Measurements from ENCODE around the gene SUSD3.

Gene SUSD3

GRCh38 chr9:93036887-93037475 is 21.5 kb upstream of the SUSD3 start:
- no peak for TF ChIP-seq ZFX (IDR thresholded peaks at IDR 0.05)
- TF ChIP-seq, protein P1, sequence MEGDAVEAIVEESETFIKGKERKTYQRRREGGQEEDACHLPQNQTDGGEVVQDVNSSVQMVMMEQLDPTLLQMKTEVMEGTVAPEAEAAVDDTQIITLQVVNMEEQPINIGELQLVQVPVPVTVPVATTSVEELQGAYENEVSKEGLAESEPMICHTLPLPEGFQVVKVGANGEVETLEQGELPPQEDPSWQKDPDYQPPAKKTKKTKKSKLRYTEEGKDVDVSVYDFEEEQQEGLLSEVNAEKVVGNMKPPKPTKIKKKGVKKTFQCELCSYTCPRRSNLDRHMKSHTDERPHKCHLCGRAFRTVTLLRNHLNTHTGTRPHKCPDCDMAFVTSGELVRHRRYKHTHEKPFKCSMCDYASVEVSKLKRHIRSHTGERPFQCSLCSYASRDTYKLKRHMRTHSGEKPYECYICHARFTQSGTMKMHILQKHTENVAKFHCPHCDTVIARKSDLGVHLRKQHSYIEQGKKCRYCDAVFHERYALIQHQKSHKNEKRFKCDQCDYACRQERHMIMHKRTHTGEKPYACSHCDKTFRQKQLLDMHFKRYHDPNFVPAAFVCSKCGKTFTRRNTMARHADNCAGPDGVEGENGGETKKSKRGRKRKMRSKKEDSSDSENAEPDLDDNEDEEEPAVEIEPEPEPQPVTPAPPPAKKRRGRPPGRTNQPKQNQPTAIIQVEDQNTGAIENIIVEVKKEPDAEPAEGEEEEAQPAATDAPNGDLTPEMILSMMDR (conservative IDR thresholded peaks at IDR 0.05) = no peak
- H3K27ac ChIP-seq = no peak overlapping the region

DNA sequence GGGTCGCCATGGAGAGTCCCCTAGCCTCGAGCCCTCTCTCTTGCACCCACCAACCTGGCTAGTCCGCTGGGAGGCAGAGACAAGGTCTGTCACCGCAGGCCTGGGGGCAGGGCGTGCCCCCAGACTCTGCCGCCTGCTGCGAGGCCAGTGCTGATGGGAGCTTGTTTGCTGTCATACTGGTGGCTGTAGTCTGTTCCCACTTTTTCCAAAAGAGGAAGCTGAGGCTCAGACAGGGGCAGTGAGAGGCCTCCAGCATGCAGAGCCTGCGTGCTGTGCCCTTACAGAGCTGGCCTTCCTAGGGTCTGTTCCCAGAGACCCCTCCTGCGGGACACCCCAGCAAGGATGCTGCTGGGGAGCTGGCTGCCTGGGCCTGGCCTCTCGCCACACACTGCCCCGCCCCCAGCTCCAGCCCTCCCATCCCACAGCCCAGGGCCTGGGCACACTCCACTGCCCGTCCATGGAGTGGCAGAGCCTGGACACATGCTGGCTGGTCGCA is 21.0 kb upstream of the SUSD3 start:
- H3K27ac ChIP-seq = no peak overlapping the region
- TF ChIP-seq, protein P1 (conservative IDR thresholded peaks at IDR 0.05) = no peak
- TF ChIP-seq ZFX (IDR thresholded peaks at IDR 0.05) = no peak

GRCh38 chr9:93038918-93039317 is 19.6 kb upstream of the SUSD3 start:
- no peak overlapping the region for H3K27ac ChIP-seq
- TF ChIP-seq ZFX (IDR thresholded peaks at IDR 0.05) = no peak
- TF ChIP-seq, protein P1 (conservative IDR thresholded peaks at IDR 0.05) = no peak

DNA sequence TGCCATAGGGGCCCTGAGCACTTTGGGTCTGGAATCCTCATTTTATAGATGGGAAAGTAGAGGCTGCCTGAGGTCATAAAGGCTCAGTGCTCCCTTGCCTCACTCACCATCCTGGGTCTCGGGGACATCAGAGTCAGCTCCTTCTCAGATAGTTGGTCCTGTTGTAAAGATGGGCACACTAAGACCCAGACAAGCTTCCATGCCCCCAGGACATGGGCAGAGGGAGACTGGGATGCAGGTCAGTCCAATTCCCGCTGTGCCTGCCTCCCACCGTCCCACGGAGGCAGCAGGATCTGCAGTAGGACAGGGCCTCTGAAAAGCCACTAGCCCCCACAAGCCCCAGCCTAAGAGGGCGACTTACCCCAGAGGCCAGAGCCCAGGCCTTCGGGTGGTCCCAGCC is 19.0 kb upstream of the SUSD3 start:
- H3K27ac ChIP-seq = no peak overlapping the region
- no peak for TF ChIP-seq ZFX (IDR thresholded peaks at IDR 0.05)
- TF ChIP-seq, protein P1 (conservative IDR thresholded peaks at IDR 0.05) = no peak

GRCh38 chr9:93039976-93040375 is 18.5 kb upstream of the SUSD3 start:
- TF ChIP-seq, protein P1 (conservative IDR thresholded peaks at IDR 0.05) = no peak
- no peak for TF ChIP-seq ZFX (IDR thresholded peaks at IDR 0.05)
- no peak overlapping the region for H3K27ac ChIP-seq

GRCh38 chr9:93040409-93040808 is 18.1 kb upstream of the SUSD3 start:
- no peak overlapping the region for H3K27ac ChIP-seq
- TF ChIP-seq, protein P1 (conservative IDR thresholded peaks at IDR 0.05) = no peak
- no peak for TF ChIP-seq ZFX (IDR thresholded peaks at IDR 0.05)

- H3K27ac ChIP-seq = no peak overlapping the region
- no peak for TF ChIP-seq ZFX (IDR thresholded peaks at IDR 0.05)
- TF ChIP-seq, protein P1 (conservative IDR thresholded peaks at IDR 0.05) = no peak
Measured at GRCh38 chr9:93041108-93041802, 17.2 kb upstream of the SUSD3 start.
